HepG2 (cell line): ENCODE results near the gene PSMB3.

Experiments
- CEBPB ChIP-seq: IDR thresholded peaks from 2 replicates; pipeline ENCODE4 v1.6.1; 2011; ENCODE audit warnings: low read depth, low read length, improper control_type of control experiment, borderline replicate concordance
- CTCF ChIP-seq: sonication (generic); formaldehyde crosslinking; IDR thresholded peaks from 2 replicates; pipeline ENCODE4 v1.5.0; 2020; ENCODE audit warnings: mild to moderate bottlenecking, missing genetic modification reagents, moderate library complexity
- HOXA7 ChIP-seq: sonication (generic); formaldehyde crosslinking; IDR thresholded peaks from 2 replicates; pipeline ENCODE4 v1.8.1; 2022; ENCODE audit warnings: mild to moderate bottlenecking, missing genetic modification reagents, moderate library complexity
- MIER2 ChIP-seq: IDR thresholded peaks from 2 replicates; pipeline ENCODE4 v1.6.1; 2016; ENCODE audit warnings: missing biosample characterization, missing genetic modification reagents
- RERE ChIP-seq: IDR thresholded peaks from 2 replicates; pipeline ENCODE4 v1.6.1; 2016; ENCODE audit warnings: low read depth, missing genetic modification reagents, missing compliant biosample characterization

- TF ChIP-seq MIER2 (no peak), CTCF (CRISPR knock-in tag) (no peak), HOXA7 (CRISPR knock-in tag) (no peak), CEBPB (no peak), RERE (CRISPR knock-in tag) (no peak)
These were observed 10.6 kb upstream of the PSMB3 start for GRCh38 chr17:38741921-38742410.
